Astrocyte (in vitro differentiated cells and primary cell): ENCODE data around the gene ATP5MC2.

ENCODE experiments used
- EZH2 ChIP-seq: IDR thresholded peaks from 2 replicates; pipeline ENCODE4 v1.6.1; 2012; ENCODE audit warnings: mild to moderate bottlenecking, low read length, inconsistent platforms; ENCODE audit not compliant: insufficient read depth
- TF ChIP-seq, protein P1 (sequence below): IDR thresholded peaks from 2 replicates; pipeline ENCODE4 v1.5.1; 2011; ENCODE audit warnings: low read depth, mild to moderate bottlenecking, inconsistent platforms, low read length, moderate library complexity; ENCODE audit not compliant: insufficient read depth

DNA sequence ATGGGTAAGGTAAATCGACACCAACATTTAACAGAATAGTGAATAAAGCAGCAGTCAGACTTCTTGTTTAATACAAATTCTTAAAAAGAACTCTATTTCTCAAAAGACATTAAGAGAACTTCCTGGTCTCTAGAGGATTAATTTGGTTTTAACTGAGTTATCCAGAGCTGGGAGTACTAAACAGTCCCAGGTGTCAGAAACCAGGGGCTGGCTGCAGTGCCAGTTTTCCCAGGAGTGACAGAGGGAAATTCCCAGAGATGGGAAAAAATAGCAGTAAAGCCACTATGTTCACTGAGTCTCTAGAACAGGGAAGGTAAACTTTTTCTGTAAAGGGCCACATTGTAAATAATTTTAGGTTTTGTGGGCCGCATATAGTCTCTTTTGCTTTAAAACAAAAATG, 8.8 kb downstream of the ATP5MC2 start:
- TF ChIP-seq, protein P1, sequence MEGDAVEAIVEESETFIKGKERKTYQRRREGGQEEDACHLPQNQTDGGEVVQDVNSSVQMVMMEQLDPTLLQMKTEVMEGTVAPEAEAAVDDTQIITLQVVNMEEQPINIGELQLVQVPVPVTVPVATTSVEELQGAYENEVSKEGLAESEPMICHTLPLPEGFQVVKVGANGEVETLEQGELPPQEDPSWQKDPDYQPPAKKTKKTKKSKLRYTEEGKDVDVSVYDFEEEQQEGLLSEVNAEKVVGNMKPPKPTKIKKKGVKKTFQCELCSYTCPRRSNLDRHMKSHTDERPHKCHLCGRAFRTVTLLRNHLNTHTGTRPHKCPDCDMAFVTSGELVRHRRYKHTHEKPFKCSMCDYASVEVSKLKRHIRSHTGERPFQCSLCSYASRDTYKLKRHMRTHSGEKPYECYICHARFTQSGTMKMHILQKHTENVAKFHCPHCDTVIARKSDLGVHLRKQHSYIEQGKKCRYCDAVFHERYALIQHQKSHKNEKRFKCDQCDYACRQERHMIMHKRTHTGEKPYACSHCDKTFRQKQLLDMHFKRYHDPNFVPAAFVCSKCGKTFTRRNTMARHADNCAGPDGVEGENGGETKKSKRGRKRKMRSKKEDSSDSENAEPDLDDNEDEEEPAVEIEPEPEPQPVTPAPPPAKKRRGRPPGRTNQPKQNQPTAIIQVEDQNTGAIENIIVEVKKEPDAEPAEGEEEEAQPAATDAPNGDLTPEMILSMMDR = no peak
- TF ChIP-seq EZH2 = no peak
